Uterus (tissue), 2 donors: ENCODE results near the gene KLHDC7B.

Experiments used
- CTCF ChIP-seq, 4 experiments: fragments of 200-600 bp in 2 of 4; fragments of 450-650 bp in 2 of 4; sonication (generic) in 2 of 4; IDR thresholded peaks; one replicate each; pipeline ENCODE4 v1.5.1; 2016 to 2019; ENCODE audit warnings: antibody characterized with exemption in 4 of 4, mild to moderate bottlenecking in 2 of 4, moderate library complexity in 1 of 4
- POLR2A ChIP-seq, 2 donors: fragments of 450-650 bp; IDR thresholded peaks; one replicate each; pipeline ENCODE4 v1.6.1; 2016; ENCODE audit warnings: antibody characterized with exemption in 2 of 2, mild to moderate bottlenecking in 1 of 2, moderate library complexity in 1 of 2

GRCh38 chr22:50540381-50540780 is 5.3 kb upstream of the KLHDC7B start:
- no peak for TF ChIP-seq CTCF (IDR thresholded peaks at IDR 0.05)
- no peak for TF ChIP-seq POLR2A (IDR thresholded peaks at IDR 0.05)
